Upper lobe of left lung (tissue), 4 donors: ENCODE results near the gene LUZP4.

Source experiments
- EP300 ChIP-seq, 4 donors: sonication (generic); formaldehyde crosslinking; IDR thresholded peaks; one replicate each; pipeline ENCODE4 v1.5.1; 2017; ENCODE audit warnings: antibody characterized with exemption in 4 of 4, control low read depth in 2 of 4
- POLR2A ChIP-seq, 4 donors: fragments of 450-650 bp; IDR thresholded peaks; one replicate each; pipeline ENCODE4 v1.5.1; 2016 to 2017; ENCODE audit warnings: antibody characterized with exemption in 4 of 4, mild to moderate bottlenecking in 2 of 4

DNA sequence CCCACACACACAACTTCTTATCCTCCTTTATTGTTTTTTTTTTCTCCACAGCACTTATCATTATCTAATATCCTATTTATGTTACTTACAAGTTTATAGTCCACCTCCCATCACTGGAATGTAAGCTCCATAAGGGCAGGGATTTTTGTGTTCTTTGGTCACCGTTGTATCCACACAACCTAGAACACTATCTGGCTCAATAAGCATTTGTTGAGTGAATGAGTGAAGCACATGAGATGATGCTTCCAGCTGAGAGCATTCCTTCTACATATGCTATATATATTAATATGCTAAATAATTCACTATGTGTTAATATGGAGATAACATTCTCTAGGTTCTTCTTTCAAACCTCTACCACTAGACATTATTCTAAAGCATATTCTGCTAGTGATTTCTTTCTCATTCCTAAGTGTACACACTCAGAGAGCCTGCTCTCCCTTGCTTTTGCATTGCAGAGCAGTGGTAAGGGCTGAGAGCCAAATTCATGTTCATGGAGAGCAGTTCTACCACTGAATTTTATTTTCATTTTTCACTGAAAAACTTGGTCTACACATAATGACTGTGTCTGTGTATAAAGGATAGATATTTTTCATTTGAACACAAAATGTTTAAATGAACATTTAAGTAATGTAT lies 20.3 kb upstream of the LUZP4 start:
- TF ChIP-seq EP300 (IDR thresholded peaks at IDR 0.05) (no peak), POLR2A (IDR thresholded peaks at IDR 0.05) (no peak)
